Spleen (tissue), 7 donors: ENCODE measurements around the gene KLF3.

ENCODE experiments used
- POLR2A ChIP-seq, 3 donors: fragments of 450-650 bp; IDR thresholded peaks; one replicate each; pipeline ENCODE4 v1.5.1; 2017; ENCODE audit warnings: antibody characterized with exemption in 3 of 3, mild to moderate bottlenecking in 1 of 3
- TF ChIP-seq, protein P1 (sequence below), 11 experiments: fragments of 200-600 bp in 7 of 11; fragments of 450-650 bp in 4 of 11; sonication (generic) in 4 of 11; IDR thresholded peaks in 8 of 11; conservative IDR thresholded peaks in 3 of 11; 1 replicate in 7 of 11; 2 replicates in 4 of 11; pipeline versions ENCODE4 v1.4.0 to v1.8.0; 2016 to 2021; ENCODE audit warnings: antibody characterized with exemption in 11 of 11, inconsistent platforms in 4 of 11, mild to moderate bottlenecking in 1 of 11
- donor health status: DM: no; HTN: no; CAD: no; lungs with moderate emphysema.
- donor health status: DM: no; HTN: no; CAD: no.
- donor health status: DM: no; HTN: no; CAD: no.

DNA sequence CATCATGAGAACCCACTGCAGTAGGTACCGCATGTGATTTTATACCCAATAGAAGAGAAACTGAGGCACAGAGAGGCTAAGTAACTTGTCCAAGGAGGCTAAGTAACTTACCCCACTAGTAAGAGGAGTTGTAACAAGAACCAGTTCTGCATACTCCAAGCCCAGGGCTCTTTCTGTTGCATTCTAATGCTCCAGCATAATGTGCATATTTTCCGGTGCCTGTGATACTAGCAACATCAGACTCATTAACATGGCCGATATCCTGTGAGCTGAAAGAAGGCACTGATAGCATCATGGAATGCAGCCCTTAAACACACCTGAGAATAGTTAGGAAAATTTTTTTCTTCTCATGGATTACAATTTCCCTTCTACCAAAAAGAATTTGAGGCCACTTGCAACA lies 39.7 kb upstream of the KLF3 start:
- TF ChIP-seq, protein P1, sequence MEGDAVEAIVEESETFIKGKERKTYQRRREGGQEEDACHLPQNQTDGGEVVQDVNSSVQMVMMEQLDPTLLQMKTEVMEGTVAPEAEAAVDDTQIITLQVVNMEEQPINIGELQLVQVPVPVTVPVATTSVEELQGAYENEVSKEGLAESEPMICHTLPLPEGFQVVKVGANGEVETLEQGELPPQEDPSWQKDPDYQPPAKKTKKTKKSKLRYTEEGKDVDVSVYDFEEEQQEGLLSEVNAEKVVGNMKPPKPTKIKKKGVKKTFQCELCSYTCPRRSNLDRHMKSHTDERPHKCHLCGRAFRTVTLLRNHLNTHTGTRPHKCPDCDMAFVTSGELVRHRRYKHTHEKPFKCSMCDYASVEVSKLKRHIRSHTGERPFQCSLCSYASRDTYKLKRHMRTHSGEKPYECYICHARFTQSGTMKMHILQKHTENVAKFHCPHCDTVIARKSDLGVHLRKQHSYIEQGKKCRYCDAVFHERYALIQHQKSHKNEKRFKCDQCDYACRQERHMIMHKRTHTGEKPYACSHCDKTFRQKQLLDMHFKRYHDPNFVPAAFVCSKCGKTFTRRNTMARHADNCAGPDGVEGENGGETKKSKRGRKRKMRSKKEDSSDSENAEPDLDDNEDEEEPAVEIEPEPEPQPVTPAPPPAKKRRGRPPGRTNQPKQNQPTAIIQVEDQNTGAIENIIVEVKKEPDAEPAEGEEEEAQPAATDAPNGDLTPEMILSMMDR (IDR thresholded peaks at IDR 0.05 in 8 of 11, conservative IDR thresholded peaks at IDR 0.05 in 3 of 11) = no peak
- no peak for TF ChIP-seq POLR2A (IDR thresholded peaks at IDR 0.05)
